Right lobe of liver (tissue), 4 donors: ENCODE results near the gene HSPA6.

Source experiments
- POLR2A ChIP-seq: fragments of 450-650 bp; IDR thresholded peaks from one replicate; pipeline ENCODE4 v1.6.1; 2017; ENCODE audit warnings: antibody characterized with exemption, mild to moderate bottlenecking
- TF ChIP-seq, protein P1 (sequence below), 4 donors: fragments of 200-600 bp in 3 of 4; fragments of 450-650 bp in 1 of 4; IDR thresholded peaks; one replicate each; pipeline versions ENCODE4 v1.5.1 to v1.8.0; 2016 to 2022; ENCODE audit warnings: antibody characterized with exemption in 4 of 4, mild to moderate bottlenecking in 2 of 4
- donor health status: DM: no; HTN: no; CAD: no.
- donor health status: DM: no; HTN: no; CAD: no.
- donor health status: DM: no; HTN: yes; CAD: no.

DNA sequence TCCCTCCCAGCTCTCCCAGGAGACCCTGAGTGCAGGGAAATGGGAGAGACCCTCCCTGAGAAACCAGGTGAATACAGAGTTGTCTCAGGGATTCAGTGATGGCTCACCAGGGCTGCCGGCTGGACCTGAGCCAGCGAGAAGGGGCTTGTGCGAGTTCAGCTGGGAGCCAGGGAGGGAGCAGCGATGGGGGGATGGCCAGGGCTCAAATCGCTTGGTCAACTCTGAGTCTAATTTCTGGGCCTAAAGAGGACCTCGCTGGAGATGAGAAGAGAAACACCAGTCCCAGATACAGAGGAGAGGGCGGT lies 12.6 kb upstream of the HSPA6 start:
- TF ChIP-seq, protein P1, sequence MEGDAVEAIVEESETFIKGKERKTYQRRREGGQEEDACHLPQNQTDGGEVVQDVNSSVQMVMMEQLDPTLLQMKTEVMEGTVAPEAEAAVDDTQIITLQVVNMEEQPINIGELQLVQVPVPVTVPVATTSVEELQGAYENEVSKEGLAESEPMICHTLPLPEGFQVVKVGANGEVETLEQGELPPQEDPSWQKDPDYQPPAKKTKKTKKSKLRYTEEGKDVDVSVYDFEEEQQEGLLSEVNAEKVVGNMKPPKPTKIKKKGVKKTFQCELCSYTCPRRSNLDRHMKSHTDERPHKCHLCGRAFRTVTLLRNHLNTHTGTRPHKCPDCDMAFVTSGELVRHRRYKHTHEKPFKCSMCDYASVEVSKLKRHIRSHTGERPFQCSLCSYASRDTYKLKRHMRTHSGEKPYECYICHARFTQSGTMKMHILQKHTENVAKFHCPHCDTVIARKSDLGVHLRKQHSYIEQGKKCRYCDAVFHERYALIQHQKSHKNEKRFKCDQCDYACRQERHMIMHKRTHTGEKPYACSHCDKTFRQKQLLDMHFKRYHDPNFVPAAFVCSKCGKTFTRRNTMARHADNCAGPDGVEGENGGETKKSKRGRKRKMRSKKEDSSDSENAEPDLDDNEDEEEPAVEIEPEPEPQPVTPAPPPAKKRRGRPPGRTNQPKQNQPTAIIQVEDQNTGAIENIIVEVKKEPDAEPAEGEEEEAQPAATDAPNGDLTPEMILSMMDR (IDR thresholded peaks at IDR 0.05) = no peak
- TF ChIP-seq POLR2A = no peak
